Liver (tissue), 9 donors: ENCODE measurements around the gene KCNQ1. TPM values are rescaled to one million over a fixed set of nuclear protein-coding genes. Genes with fewer than 3 reads are reported as not detected.

ENCODE experiments used
- DNase-seq: peaks from one replicate; pipeline ENCODE4 v3.0.0-alpha.2; 2017; ENCODE audit warnings: low spot score
- H3K27ac ChIP-seq, 2 donors: one replicate each; pipeline ENCODE4 v1.7.0; 2013; ENCODE audit warnings: inconsistent platforms in 2 of 2, low read length in 2 of 2, control low read depth in 1 of 2, low read depth in 1 of 2, mild to moderate bottlenecking in 1 of 2
- H3K27me3 ChIP-seq, 4 donors: one replicate each; pipeline versions ENCODE4 v1.6.1 to v1.7.0; 2013; ENCODE audit warnings: low read length in 3 of 4, inconsistent platforms in 1 of 4, mild to moderate bottlenecking in 1 of 4, moderate library complexity in 1 of 4; ENCODE audit not compliant: control insufficient read depth in 4 of 4, insufficient read depth in 4 of 4
- H3K36me3 ChIP-seq, 4 donors: one replicate each; pipeline versions ENCODE4 v1.6.1 to v1.7.0; 2013; ENCODE audit warnings: low read length in 3 of 4, mild to moderate bottlenecking in 3 of 4, low read depth in 1 of 4, moderate library complexity in 1 of 4; ENCODE audit not compliant: control insufficient read depth in 4 of 4, insufficient read depth in 3 of 4
- H3K4me1 ChIP-seq, 4 donors: one replicate each; pipeline versions ENCODE4 v1.6.1 to v1.7.0; 2013; ENCODE audit warnings: low read length in 3 of 4, mild to moderate bottlenecking in 3 of 4, moderate library complexity in 1 of 4; ENCODE audit not compliant: control insufficient read depth in 4 of 4, insufficient read depth in 4 of 4
- H3K4me3 ChIP-seq, 3 donors: one replicate each; pipeline versions ENCODE4 v1.6.1 to v1.7.0; 2013; ENCODE audit warnings: low read length in 3 of 3, control low read depth in 1 of 3, low read depth in 1 of 3, mild to moderate bottlenecking in 1 of 3
- H3K9ac ChIP-seq, 2 donors: one replicate each; pipeline ENCODE4 v1.7.0; 2013; ENCODE audit warnings: low read length in 2 of 2, mild to moderate bottlenecking in 2 of 2, moderate library complexity in 2 of 2, control low read depth in 1 of 2, low read depth in 1 of 2
- H3K9me3 ChIP-seq, 4 donors: one replicate each; pipeline versions ENCODE4 v1.6.1 to v1.7.0; 2013; ENCODE audit warnings: low read length in 3 of 4; ENCODE audit not compliant: control insufficient read depth in 4 of 4
- ATF3 ChIP-seq: IDR thresholded peaks from 2 replicates; pipeline ENCODE4 v1.6.1; 2016; ENCODE audit warnings: antibody characterized with exemption
- CTCF ChIP-seq: fragments of 150-350 bp; IDR thresholded peaks from 2 replicates; pipeline ENCODE4 v1.5.1; 2017; ENCODE audit warnings: improper control_type of control experiment, low read depth, low read length; ENCODE audit not compliant: missing input control
- EGR1 ChIP-seq, 2 donors: IDR thresholded peaks; 2 replicates each; pipeline ENCODE4 v1.6.1; 2016 to 2018; ENCODE audit warnings: antibody characterized with exemption in 2 of 2, low read depth in 2 of 2
- FOXA1 ChIP-seq: IDR thresholded peaks from 2 replicates; pipeline ENCODE4 v1.6.1; 2016; ENCODE audit warnings: antibody characterized with exemption
- FOXA2 ChIP-seq: IDR thresholded peaks from 2 replicates; pipeline ENCODE4 v1.6.1; 2016; ENCODE audit warnings: antibody characterized with exemption
- GABPA ChIP-seq, 2 donors: IDR thresholded peaks in 1 of 2; conservative IDR thresholded peaks in 1 of 2; 2 replicates each; pipeline ENCODE4 v1.6.1; 2016; ENCODE audit warnings: antibody characterized with exemption in 2 of 2, mild to moderate bottlenecking in 1 of 2, moderate library complexity in 1 of 2
- HNF4A ChIP-seq, 2 donors: conservative IDR thresholded peaks; 2 replicates each; pipeline ENCODE4 v1.6.1; 2016; ENCODE audit warnings: antibody characterized with exemption in 2 of 2, mild to moderate bottlenecking in 2 of 2
- HNF4G ChIP-seq: IDR thresholded peaks from 2 replicates; pipeline ENCODE4 v1.6.1; 2016; ENCODE audit warnings: antibody characterized with exemption
- JUND ChIP-seq, 2 donors: IDR thresholded peaks; 2 replicates each; pipeline ENCODE4 v1.6.1; 2016; ENCODE audit warnings: antibody characterized with exemption in 2 of 2
- MAX ChIP-seq: IDR thresholded peaks from 2 replicates; pipeline ENCODE4 v1.6.1; 2016; ENCODE audit warnings: antibody characterized with exemption
- NR2F2 ChIP-seq: IDR thresholded peaks from 2 replicates; pipeline ENCODE4 v1.6.1; 2016; ENCODE audit warnings: antibody characterized with exemption
- RAD21 ChIP-seq, 2 donors: IDR thresholded peaks; 2 replicates each; pipeline ENCODE4 v1.6.1; 2016; ENCODE audit warnings: antibody characterized with exemption in 2 of 2, mild to moderate bottlenecking in 2 of 2
- REST ChIP-seq: IDR thresholded peaks from 2 replicates; pipeline ENCODE4 v1.6.1; 2016; ENCODE audit warnings: antibody characterized with exemption, mild to moderate bottlenecking
- RXRA ChIP-seq, 2 donors: IDR thresholded peaks; 2 replicates each; pipeline ENCODE4 v1.6.1; 2017 to 2018; ENCODE audit warnings: antibody characterized with exemption in 2 of 2, mild to moderate bottlenecking in 1 of 2
- SP1 ChIP-seq: IDR thresholded peaks from 2 replicates; pipeline ENCODE4 v1.6.1; 2018; ENCODE audit warnings: antibody characterized with exemption, mild to moderate bottlenecking
- TAF1 ChIP-seq: conservative IDR thresholded peaks from 2 replicates; pipeline ENCODE4 v1.6.1; 2016; ENCODE audit warnings: antibody characterized with exemption, mild to moderate bottlenecking
- YY1 ChIP-seq: IDR thresholded peaks from 2 replicates; pipeline ENCODE4 v1.6.1; 2016; ENCODE audit warnings: antibody characterized with exemption, mild to moderate bottlenecking
- ZBTB33 ChIP-seq: IDR thresholded peaks from 2 replicates; pipeline ENCODE4 v1.6.1; 2016; ENCODE audit warnings: antibody characterized with exemption
- WGBS: extraction: QIAGEN DNeasy Blood & Tissue Kit; methylation state at CpG from one replicate; pipeline ENCODE4 v1.1.7; 2013; 5-methylcytosine and 5-hydroxymethylcytosine counted together
- polyA plus RNA-seq, 2 donors: library from polyadenylated mRNA; stranded (reverse) in 1 of 2; unstranded in 1 of 2; fragments of 200-250 nt in 1 of 2; fragments of >200 nt in 1 of 2; fragmentation: Nextera tagmentation in 1 of 2; extraction: Ambion mirVana in 1 of 2; gene quantifications; one replicate each; pipeline versions ENCODE4 v1.2.1 to v1.2.3, GENCODE V29; 2013 to 2015
- total RNA-seq, 2 donors: library from RNA; depleted of rRNA; stranded (reverse); fragments of >200 nt; gene quantifications; one replicate each; pipeline ENCODE4 v1.2.3, GENCODE V29; 2014
- donor health status: healthy.
- donor health status: healthy.
- donor health status: healthy.
- donor health status: healthy.
- donor health status: healthy.

KCNQ1 gene
- total and polyA plus RNA-seq, 4 donors: 0.31 to 2.2 (median 1.5) TPM

- DNase-seq: no peak
- no peak overlapping the region for H3K27ac ChIP-seq
Observed at GRCh38 chr11:2830886-2831285, 386.1 kb downstream of the KCNQ1 start.

More at GRCh38 chr11:2830886-2831285, 386.1 kb downstream of the KCNQ1 start:
- H3K4me1 ChIP-seq: no peaks in the 10 kb centered on the region
- H3K9ac ChIP-seq: no peak overlapping the region
- 95% methylated on average over 8 of the region's 8 CpGs for WGBS
- H3K9me3 ChIP-seq: peaks cover 0 to 11% (median 5%) of the 10 kb centered on the region in 4 donors
- no peaks in the 10 kb centered on the region for H3K27me3 ChIP-seq
- no peak overlapping the region for H3K4me3 ChIP-seq
- no peaks in the 10 kb centered on the region for H3K36me3 ChIP-seq
- TF ChIP-seq CTCF (no peak), SP1 (no peak), FOXA1 (no peak), ATF3 (no peak), RAD21 (IDR thresholded peaks at IDR 0.05) (no peak), MAX (no peak), JUND (IDR thresholded peaks at IDR 0.05) (no peak), ZBTB33 (no peak), HNF4G (no peak), RXRA (IDR thresholded peaks at IDR 0.05) (no peak), REST (no peak), YY1 (no peak), HNF4A (conservative IDR thresholded peaks at IDR 0.05) (no peak), TAF1 (no peak), NR2F2 (no peak), EGR1 (IDR thresholded peaks at IDR 0.05; ENCODE audit: low read depth in 2 of 2) (no peak), FOXA2 (no peak), GABPA (IDR thresholded peaks at IDR 0.05 in 1 of 2, conservative IDR thresholded peaks at IDR 0.05 in 1 of 2) (no peak)
